HepG2 (cell line): Measurements from ENCODE around the gene SPIRE1.

Experiments
- ATF4 ChIP-seq, 2 experiments: fragments of 450-650 bp in 1 of 2; sonication (generic) in 1 of 2; formaldehyde crosslinking; IDR thresholded peaks; 2 replicates each; pipeline versions ENCODE4 v1.5.0 to v1.8.0; 2020 to 2022; ENCODE audit warnings: mild to moderate bottlenecking in 1 of 2, missing genetic modification reagents in 1 of 2
- BORCS8-MEF2B ChIP-seq: sonication (generic); formaldehyde crosslinking; IDR thresholded peaks from 2 replicates; pipeline ENCODE4 v1.8.0; 2022; ENCODE audit warnings: mild to moderate bottlenecking, missing genetic modification reagents
- THAP11 ChIP-seq: IDR thresholded peaks from 2 replicates; pipeline ENCODE4 v1.6.1; 2016; ENCODE audit warnings: missing biosample characterization, missing genetic modification reagents
- TP53 ChIP-seq: sonication (generic); formaldehyde crosslinking; conservative IDR thresholded peaks from 2 replicates; pipeline ENCODE4 v1.4.0; 2020; ENCODE audit warnings: missing genetic modification reagents
- ZNF660 ChIP-seq: sonication (generic); formaldehyde crosslinking; IDR thresholded peaks from 2 replicates; pipeline ENCODE4 v1.5.1; 2020; ENCODE audit warnings: mild to moderate bottlenecking, low read depth, missing genetic modification reagents, borderline replicate concordance
- ZSCAN30 ChIP-seq: sonication (generic); formaldehyde crosslinking; IDR thresholded peaks from 2 replicates; pipeline ENCODE4 v1.5.0; 2020; ENCODE audit warnings: mild to moderate bottlenecking, missing genetic modification reagents

- no peak for TF ChIP-seq ZNF660 (CRISPR knock-in tag)
- no peak for TF ChIP-seq ZSCAN30
- TF ChIP-seq TP53 (CRISPR knock-in tag) = no peak
- no peak for TF ChIP-seq ATF4 (CRISPR knock-in tag; IDR thresholded peaks at IDR 0.05)
- TF ChIP-seq THAP11 (CRISPR knock-in tag) = no peak
- TF ChIP-seq BORCS8-MEF2B (CRISPR knock-in tag) = no peak
Observed at GRCh38 chr18:12637393-12637792, 20.5 kb downstream of the SPIRE1 start.
